Dermis blood vessel endothelial cell (primary cell): ENCODE measurements around the gene ANGEL1. TPM values are rescaled to one million over a fixed set of nuclear protein-coding genes. Genes with fewer than 3 reads are reported as not detected.
A peak's percentile ranks its signal among the peaks of the same experiment; 100 is the strongest.

Source experiments
- DNase-seq: peaks from one replicate; pipeline ENCODE4 v3.0.0; 2010
- total RNA-seq: library from RNA; depleted of rRNA; stranded (reverse); fragments of >200 nt; gene quantifications from 2 replicates; pipeline ENCODE4 v1.2.3, GENCODE V29; 2014

The ANGEL1 gene
- total RNA-seq, 1 donor from 2014 or later, result 9.4 TPM

DNA sequence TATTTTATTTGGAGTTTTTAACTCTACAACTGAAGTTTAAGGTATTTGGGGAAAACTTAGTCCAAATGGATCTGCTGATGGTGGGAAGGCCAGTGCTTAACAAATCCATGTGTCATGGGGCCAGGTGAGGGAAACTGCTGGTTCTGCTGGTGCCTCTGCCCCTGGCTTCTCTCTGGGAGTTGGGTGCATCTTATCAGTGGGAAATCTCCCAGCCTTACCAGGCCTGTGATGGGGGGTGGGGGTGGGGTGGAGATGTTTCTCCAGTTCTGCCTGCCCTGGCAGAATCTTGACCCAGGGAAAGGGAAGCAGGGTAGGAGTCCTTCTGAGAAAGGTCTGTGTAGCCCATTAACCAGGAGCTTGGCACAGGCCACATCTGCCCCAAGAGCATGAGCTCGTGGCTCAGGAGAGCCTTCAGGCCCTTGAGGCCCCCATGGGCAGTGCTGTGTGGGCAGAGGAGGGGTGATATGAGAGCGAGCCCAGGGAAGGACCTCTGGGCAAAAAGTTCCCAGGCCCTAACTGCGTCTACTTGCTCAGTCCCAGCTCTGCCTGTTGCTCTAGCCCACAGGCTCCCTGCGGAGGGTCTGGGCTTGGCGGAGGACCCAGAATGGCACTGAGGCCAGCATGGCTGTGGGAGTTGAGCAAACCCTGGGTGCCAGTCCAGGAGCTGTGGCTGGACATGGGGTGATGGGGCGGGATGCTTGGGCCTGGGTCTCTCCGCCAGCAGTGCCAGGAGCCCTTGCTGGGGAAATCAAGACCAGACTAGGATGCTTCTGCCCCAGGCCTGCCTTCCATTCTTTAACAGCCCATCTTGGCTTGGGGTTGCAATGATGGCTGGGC is 33.2 kb downstream of the ANGEL1 start:
- DNase-seq, result no peak

GRCh38 chr14:76778546-76779215 is 34.0 kb downstream of the ANGEL1 start:
- DNase-seq, result no peak

GRCh38 chr14:76777721-76778120 is 35.0 kb downstream of the ANGEL1 start:
- no peak for DNase-seq

- DNase-seq, result no peak
Observed at GRCh38 chr14:76776428-76777251, 36.0 kb downstream of the ANGEL1 start.

DNA sequence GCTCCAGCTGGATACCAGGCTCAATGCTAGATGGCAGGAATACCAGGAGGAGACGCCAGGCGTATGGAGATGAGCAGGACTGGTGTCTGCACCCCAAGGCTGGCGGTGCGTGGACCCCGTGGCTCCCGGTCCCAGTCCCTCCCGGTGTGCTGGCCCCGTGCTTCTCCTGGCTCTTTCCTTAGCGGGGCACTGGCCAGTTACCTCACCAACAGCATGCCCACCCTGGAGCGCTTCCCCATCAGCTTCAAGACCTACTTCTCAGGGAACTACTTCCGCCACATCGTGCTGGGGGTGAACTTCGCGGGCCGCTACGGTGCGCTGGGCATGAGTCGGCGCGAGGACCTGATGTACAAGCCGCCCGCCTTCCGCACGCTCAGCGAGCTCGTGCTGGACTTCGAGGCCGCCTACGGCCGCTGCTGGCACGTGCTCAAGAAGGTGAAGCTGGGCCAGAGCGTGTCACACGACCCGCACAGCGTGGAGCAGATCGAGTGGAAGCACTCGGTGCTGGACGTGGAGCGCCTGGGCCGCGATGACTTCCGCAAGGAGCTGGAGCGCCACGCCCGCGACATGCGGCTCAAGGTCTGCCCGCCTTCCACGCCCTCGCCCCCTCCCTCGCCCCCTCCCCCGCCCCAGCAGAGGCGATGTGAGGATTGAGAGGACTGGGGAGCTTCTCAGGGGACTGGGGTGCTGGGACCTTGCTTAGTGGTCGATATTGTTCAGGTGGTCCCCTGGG is 36.8 kb downstream of the ANGEL1 start:
- DNase-seq, result no peak

DNA sequence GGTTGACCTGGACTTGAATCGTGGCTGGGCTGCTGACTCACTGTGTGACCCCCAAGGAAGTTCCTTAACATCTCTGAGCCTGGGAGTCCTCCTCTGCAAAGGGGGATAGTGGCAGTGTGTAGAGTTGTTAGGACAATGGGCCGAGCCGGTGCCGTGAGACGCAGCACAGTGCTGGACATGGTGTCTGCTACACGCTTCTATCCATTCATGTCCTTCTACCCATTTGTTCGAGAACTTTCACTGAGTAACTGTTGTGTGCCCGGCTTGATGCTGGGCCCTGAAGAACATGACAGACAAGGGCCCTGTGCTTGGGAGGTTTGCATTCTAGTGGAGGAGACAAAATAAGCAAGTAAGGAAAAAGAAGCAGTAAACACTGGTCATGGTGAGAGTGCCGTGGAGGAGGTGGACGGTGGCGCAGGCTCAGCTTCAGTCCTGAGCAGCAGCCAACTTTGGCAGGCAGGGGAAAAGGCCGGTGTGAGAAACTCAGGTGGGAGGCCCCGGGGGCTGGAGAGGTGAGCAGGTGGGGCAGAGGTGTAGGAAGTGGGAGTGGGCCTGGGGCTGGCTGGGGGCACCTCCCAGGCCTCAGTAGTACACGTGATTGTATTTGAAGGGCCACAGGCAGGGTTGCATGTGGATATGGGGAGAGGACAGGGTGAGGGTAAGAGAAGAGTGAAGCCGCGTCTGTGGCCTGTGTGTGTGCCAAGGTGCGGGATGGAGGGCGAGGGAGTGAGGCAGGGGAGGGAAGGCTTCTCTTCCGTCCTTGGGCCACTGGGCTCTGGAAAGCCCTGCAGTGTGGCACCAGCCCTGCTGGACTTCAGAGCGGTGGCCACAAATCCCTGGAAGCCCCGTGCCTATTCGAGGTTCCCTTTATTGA is 37.6 kb downstream of the ANGEL1 start:
- no peak for DNase-seq

DNA sequence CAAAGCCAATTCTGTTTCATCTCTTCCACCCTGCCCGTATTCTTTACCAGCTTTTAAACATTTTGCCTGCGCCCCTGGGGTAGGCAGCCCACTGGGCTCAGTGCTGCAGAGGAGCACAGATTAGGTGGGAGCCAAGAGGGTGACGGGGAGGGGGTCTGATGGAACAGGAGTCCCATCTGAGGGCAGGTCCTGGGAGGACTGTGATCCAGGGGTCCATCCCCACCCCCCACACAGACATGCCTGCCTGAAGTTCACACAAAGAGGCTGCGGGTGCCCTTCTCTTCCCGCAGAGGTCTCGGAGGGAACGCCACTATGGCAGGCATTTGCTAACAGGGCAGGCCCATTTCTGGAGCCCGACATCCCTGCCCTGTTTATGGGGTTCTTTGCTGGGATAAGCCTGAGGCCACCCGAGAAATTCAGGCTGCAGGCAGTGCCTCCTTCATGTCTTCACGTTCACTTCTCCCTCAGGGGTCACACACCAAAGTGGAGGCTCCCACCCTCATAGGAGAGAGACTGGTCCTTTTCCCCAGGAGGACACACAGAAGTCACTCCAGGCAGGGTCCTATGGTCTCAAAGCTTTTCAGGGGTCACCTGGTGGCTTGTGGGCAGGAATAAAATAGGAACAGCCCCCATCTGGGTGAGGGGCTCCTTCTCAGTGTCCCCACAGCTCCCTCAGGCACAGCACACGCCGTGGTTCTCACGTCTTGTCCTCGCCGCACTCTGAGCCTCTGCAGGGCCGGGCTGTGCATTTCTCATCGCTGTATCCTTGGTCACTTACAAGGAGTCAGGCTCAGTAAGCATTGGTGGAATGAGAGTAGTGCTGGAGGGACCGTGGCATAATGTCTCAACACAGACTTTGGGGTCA is 38.5 kb downstream of the ANGEL1 start:
- no peak for DNase-seq

- DNase-seq, result peak; percentile 84
Observed at GRCh38 chr14:76773188-76773885, 39.3 kb downstream of the ANGEL1 start.

GRCh38 chr14:76772300-76773187 is 40.1 kb downstream of the ANGEL1 start:
- peak; percentile 71 for DNase-seq

- no peak for DNase-seq
Observed at GRCh38 chr14:76771437-76771980, 41.2 kb downstream of the ANGEL1 start.

DNA sequence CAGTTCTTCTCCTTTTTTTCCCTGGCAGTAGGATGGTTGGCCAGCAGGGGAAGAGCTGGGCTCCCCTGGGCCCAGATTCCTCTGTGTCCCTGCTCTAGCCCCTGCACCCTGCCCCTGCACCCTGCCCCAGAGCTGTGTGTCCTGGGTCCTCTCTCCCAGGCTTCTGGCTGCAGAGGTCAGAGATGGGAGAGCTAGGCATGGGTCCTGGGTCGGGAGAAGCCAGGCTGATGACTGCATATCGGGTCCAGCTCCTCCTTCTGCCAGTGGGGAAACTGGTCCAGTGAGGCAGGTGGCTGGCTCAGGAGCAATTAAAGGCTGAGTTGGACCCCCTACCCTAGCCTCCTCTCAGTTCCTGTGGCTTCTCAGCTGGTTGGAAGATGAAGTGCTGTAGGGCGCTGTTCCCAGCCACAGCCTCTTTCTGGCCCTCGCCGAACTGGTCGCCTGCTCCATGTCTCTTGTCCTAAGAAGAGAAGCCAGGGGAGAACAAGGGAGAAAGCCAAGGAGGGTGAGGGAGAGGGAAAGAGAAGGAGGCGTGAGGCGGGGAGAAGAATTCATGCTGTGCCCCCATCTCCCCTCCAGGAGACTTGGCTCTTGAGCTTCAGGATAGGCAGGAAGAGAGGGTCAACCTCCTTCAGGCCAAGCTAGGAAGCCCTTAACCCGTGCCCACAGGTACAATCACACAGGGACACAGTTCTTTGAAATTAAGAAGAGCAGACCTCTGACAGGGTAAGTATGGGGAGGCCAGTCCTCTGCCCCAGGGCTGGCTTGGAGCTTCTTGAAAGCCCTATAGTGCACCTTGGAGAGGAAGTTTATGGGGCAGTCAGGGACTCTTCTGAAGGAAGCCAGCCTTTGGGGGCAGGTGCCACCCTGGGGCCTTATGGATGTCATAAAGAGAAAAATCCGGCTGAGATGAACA is 41.9 kb downstream of the ANGEL1 start:
- DNase-seq, result no peak

DNA sequence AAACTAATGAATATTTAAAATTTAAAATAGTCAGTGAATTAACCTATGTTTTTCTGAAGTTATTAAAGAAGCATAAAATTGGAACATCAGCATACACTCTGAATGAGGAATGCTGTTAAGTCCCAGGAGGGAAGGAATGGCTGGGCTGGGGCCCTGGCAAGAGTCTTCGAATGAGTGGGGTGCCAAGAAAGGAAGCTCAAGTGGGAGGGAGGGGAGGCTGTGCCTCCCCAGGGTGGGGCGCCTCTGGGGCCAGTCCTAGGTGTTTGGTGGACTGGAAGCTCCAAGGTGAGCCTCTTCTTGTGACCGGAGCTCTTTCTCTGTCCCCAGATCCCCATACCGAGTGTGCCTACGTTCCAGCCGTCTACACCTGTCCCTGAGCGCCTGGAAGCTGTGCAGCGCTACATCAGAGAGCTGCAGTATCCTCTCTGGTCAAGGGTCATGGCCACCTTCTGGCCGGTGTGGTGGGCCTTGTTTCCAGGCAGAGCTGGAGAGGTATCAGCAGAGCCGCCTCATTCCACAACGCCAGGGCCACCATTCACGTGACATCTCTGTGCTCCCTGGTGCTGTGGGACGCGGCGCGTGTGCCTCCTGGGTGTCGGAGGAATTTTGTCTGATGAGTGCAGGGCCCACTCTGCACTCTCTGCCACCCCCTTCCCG is 42.9 kb downstream of the ANGEL1 start:
- DNase-seq, result no peak

DNA sequence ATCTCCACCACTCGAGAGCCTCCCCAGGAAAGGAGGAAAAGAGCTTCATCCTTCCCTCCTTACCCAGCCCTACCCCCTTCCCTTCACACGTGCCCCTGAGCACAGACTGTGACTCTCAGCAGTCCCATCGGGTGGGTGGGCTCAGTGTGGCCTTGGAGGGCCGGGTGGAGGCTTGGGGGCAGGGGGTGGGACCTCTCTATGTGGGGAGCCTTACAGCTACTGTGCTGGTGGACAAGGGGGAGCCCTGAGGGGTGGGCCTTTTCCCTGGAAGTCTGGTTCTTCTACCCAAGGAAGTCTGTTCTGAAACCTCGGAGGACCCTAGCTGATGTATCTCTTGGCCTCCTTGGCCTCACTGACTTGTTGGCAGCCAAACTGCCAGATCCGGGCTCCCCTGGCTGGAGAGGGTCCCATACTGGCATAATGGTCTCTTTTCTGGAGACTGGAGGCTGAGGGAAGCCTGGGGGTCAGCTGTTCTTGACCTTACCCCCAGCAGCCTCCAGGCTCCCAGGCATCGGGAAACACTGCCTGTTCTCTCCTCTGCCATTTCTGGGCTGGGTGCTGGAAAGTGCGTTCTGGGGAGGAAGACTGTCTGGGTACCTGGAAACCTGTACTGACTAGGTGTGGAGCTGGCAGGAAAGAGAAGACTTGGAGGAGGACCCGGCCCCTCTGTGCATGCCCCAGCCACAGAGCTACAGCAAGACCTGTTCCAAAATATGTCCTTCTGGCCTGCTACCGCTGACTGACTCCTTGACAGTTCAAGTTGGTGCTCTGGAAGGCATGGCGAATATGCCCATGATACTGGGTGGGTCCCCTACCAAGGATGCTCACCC is 43.8 kb downstream of the ANGEL1 start:
- no peak for DNase-seq

GRCh38 chr14:76767681-76768656 is 44.7 kb downstream of the ANGEL1 start:
- DNase-seq, result peak; percentile 72
